IPS DF 6.9 (cell line): Measurements from ENCODE around the gene ZNF709.
"Not testable (repeated sequence)": the region's sequence is repeated elsewhere in the genome, so short reads cannot be mapped to it uniquely, and the experiment has no call there.

ENCODE experiments used
- DNase-seq: peaks from one replicate; pipeline ENCODE4 v3.0.0-alpha.2; 2013; ENCODE audit warnings: low read depth, low spot score
- H3K27ac ChIP-seq: one replicate; pipeline ENCODE4 v1.5.1; 2013; ENCODE audit warnings: low read length, control low read depth
- H3K27me3 ChIP-seq: 2 replicates; pipeline ENCODE4 v1.6.1; 2013; ENCODE audit warnings: mild to moderate bottlenecking, low read length; ENCODE audit not compliant: control insufficient read depth, insufficient read depth
- H3K36me3 ChIP-seq: 2 replicates; pipeline ENCODE4 v1.6.1; 2013; ENCODE audit warnings: low read length; ENCODE audit not compliant: control insufficient read depth, insufficient read depth
- H3K4me1 ChIP-seq: 2 replicates; pipeline ENCODE4 v1.6.1; 2013; ENCODE audit warnings: low read length; ENCODE audit not compliant: control insufficient read depth, insufficient read depth
- H3K4me3 ChIP-seq: 2 replicates; pipeline ENCODE4 v1.5.1; 2013; ENCODE audit warnings: mild to moderate bottlenecking, low read length
- H3K9me3 ChIP-seq: 2 replicates; pipeline ENCODE4 v1.6.1; 2013; ENCODE audit warnings: low read length, inconsistent platforms; ENCODE audit not compliant: control insufficient read depth, insufficient read depth
- WGBS: extraction: QIAGEN DNeasy Blood & Tissue Kit; methylation state at CpG from one replicate; pipeline ENCODE4 v1.1.7; 2013; ENCODE audit warnings: mixed read lengths, missing lambda C conversion rate; ENCODE audit not compliant: insufficient read length, insufficient coverage; 5-methylcytosine and 5-hydroxymethylcytosine counted together

Gene ZNF709

GRCh38 chr19:12464139-12464538 is 20.5 kb downstream of the ZNF709 start:
- not testable (repeated sequence) for H3K4me1 ChIP-seq, H3K4me3 ChIP-seq, H3K27ac ChIP-seq, H3K27me3 ChIP-seq, H3K9me3 ChIP-seq, H3K36me3 ChIP-seq, DNase-seq
- no CpG with 5 or more reads among the region's 6 CpGs for WGBS

GRCh38 chr19:12453495-12453894 is 31.1 kb downstream of the ZNF709 start:
- Histone ChIP-seq H3K36me3 (no peaks in the 10 kb centered on the region), H3K27ac (no peak overlapping the region), H3K9me3 (no peaks in the 10 kb centered on the region; the same call in 1 of the 2 replicates), H3K4me1 (no peaks in the 10 kb centered on the region), H3K27me3 (no peaks in the 10 kb centered on the region), H3K4me3 (no peak overlapping the region)
- WGBS = no CpG with 5 or more reads among the region's 6 CpGs
- no peak for DNase-seq

GRCh38 chr19:12450844-12451243 is 33.8 kb downstream of the ZNF709 start:
- Histone ChIP-seq H3K27me3 (no peaks in the 10 kb centered on the region), H3K4me3 (no peak overlapping the region), H3K4me1 (no peaks in the 10 kb centered on the region), H3K27ac (no peak overlapping the region), H3K9me3 (no peaks in the 10 kb centered on the region; the same call in 1 of the 2 replicates), H3K36me3 (no peaks in the 10 kb centered on the region)
- no CpG with 5 or more reads among the region's 10 CpGs for WGBS
- no peak for DNase-seq

- no peaks in the 10 kb centered on the region for H3K36me3 ChIP-seq
- WGBS = no CpG with 5 or more reads among the region's 2 CpGs
- H3K4me3 ChIP-seq = no peak overlapping the region
- no peaks in the 10 kb centered on the region; the same call in 1 of the 2 replicates for H3K9me3 ChIP-seq
- no peak for DNase-seq
- no peaks in the 10 kb centered on the region for H3K27me3 ChIP-seq
- no peak overlapping the region for H3K27ac ChIP-seq
- no peaks in the 10 kb centered on the region for H3K4me1 ChIP-seq
Observed at GRCh38 chr19:12448808-12449207, 35.8 kb downstream of the ZNF709 start.

- Histone ChIP-seq H3K27ac (no peak within 1 kb of the TSS), H3K36me3 (no peaks in the 10 kb centered on the region), H3K27me3 (no peaks in the 10 kb centered on the region), H3K4me3 (peak within 1 kb of the TSS; percentile 84), H3K4me1 (no peaks in the 10 kb centered on the region), H3K9me3 (no peaks in the 10 kb centered on the region)
- DNase-seq = peak; percentile 93
- WGBS = no CpG with 5 or more reads among the region's 59 CpGs
Observed at GRCh38 chr19:12440541-12441316, 43.9 kb downstream of the ZNF709 start, which contains the start of gene ZNF443. TSS of gene ZNF443 (minus strand) at chr19:12441021. CDS start at chr19:12440914, 107 bp downstream.

- H3K27me3 ChIP-seq, DNase-seq, H3K27ac ChIP-seq, H3K9me3 ChIP-seq, H3K4me1 ChIP-seq, H3K36me3 ChIP-seq: not testable (repeated sequence)
- peak overlapping the region; percentile 84 for H3K4me3 ChIP-seq
- WGBS = no CpG with 5 or more reads among the region's 28 CpGs
Observed at GRCh38 chr19:12439686-12440540, 44.7 kb downstream of the ZNF709 start.

GRCh38 chr19:12430726-12431299 is 53.8 kb downstream of the ZNF709 start:
- H3K36me3 ChIP-seq, H3K9me3 ChIP-seq: not testable (repeated sequence)

GRCh38 chr19:12425888-12426274 is 58.7 kb downstream of the ZNF709 start:
- no peak overlapping the region for H3K27ac ChIP-seq
- H3K36me3 ChIP-seq = no peaks in the 10 kb centered on the region; the same call in 1 of the 2 replicates
- H3K4me1 ChIP-seq = no peaks in the 10 kb centered on the region
- H3K4me3 ChIP-seq = no peak overlapping the region
- DNase-seq = no peak
- H3K27me3 ChIP-seq = no peaks in the 10 kb centered on the region
- WGBS = no CpG with 5 or more reads among the region's 4 CpGs
- H3K9me3 ChIP-seq = no peaks in the 10 kb centered on the region; the same call in 1 of the 2 replicates

More at GRCh38 chr19:12430726-12431299, 53.8 kb downstream of the ZNF709 start:
- not testable (repeated sequence) for H3K27ac ChIP-seq, H3K4me1 ChIP-seq, H3K27me3 ChIP-seq, DNase-seq, H3K4me3 ChIP-seq
- no CpG with 5 or more reads among the region's 6 CpGs for WGBS

- DNase-seq = no peak
- Histone ChIP-seq H3K9me3 (no peaks in the 10 kb centered on the region), H3K4me1 (no peaks in the 10 kb centered on the region), H3K27me3 (no peaks in the 10 kb centered on the region), H3K36me3 (no peaks in the 10 kb centered on the region), H3K27ac (no peak overlapping the region), H3K4me3 (no peak overlapping the region)
- no CpG with 5 or more reads among the region's 2 CpGs for WGBS
Observed at GRCh38 chr19:12425236-12425887, 59.3 kb downstream of the ZNF709 start.

- H3K27me3 ChIP-seq, H3K27ac ChIP-seq, H3K36me3 ChIP-seq, H3K9me3 ChIP-seq, H3K4me1 ChIP-seq, H3K4me3 ChIP-seq, DNase-seq: not testable (repeated sequence)
- WGBS = no CpG with 5 or more reads among the region's 5 CpGs
Observed at GRCh38 chr19:12417273-12417672, 67.3 kb downstream of the ZNF709 start.
